Gastroesophageal sphincter (tissue), 3 donors: ENCODE data around the gene RHBDF2.

Experiments
- CTCF ChIP-seq, 4 experiments: fragments of 200-600 bp in 2 of 4; fragments of 450-650 bp in 2 of 4; sonication (generic) in 1 of 4; IDR thresholded peaks; one replicate each; pipeline ENCODE4 v1.5.1; 2017 to 2019; ENCODE audit warnings: antibody characterized with exemption in 4 of 4, mild to moderate bottlenecking in 2 of 4, moderate library complexity in 2 of 4
- EP300 ChIP-seq: sonication (generic); formaldehyde crosslinking; IDR thresholded peaks from one replicate; pipeline ENCODE4 v1.6.1; 2017; ENCODE audit warnings: antibody characterized with exemption, mild to moderate bottlenecking
- POLR2A ChIP-seq, 2 donors: fragments of 450-650 bp; IDR thresholded peaks; one replicate each; pipeline ENCODE4 v1.6.1; 2017; ENCODE audit warnings: antibody characterized with exemption in 2 of 2, mild to moderate bottlenecking in 2 of 2, moderate library complexity in 1 of 2
- POLR2AphosphoS5 ChIP-seq: sonication (generic); formaldehyde crosslinking; IDR thresholded peaks from one replicate; pipeline ENCODE4 v1.6.1; 2017; ENCODE audit warnings: antibody characterized with exemption

GRCh38 chr17:76511668-76512365, 10.6 kb upstream of the RHBDF2 start:
- TF ChIP-seq CTCF (IDR thresholded peaks at IDR 0.05) (no peak), POLR2A (IDR thresholded peaks at IDR 0.05) (no peak), EP300 (no peak), POLR2AphosphoS5 (no peak)
